ENCODE results near the gene CXCL17.

CXCL17 gene

GRCh38 chr19:42397263-42398166 lies 45.2 kb downstream of the CXCL17 start:
- H3K4me3 ChIP-seq (replicated peaks; ENCODE audit: low read depth, low read length), result peak overlapping the region; percentile 77
- TF ChIP-seq, protein P1, sequence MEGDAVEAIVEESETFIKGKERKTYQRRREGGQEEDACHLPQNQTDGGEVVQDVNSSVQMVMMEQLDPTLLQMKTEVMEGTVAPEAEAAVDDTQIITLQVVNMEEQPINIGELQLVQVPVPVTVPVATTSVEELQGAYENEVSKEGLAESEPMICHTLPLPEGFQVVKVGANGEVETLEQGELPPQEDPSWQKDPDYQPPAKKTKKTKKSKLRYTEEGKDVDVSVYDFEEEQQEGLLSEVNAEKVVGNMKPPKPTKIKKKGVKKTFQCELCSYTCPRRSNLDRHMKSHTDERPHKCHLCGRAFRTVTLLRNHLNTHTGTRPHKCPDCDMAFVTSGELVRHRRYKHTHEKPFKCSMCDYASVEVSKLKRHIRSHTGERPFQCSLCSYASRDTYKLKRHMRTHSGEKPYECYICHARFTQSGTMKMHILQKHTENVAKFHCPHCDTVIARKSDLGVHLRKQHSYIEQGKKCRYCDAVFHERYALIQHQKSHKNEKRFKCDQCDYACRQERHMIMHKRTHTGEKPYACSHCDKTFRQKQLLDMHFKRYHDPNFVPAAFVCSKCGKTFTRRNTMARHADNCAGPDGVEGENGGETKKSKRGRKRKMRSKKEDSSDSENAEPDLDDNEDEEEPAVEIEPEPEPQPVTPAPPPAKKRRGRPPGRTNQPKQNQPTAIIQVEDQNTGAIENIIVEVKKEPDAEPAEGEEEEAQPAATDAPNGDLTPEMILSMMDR (IDR thresholded peaks at IDR 0.05; ENCODE audit: low read length, missing control alignments), result no peak
- no peak for DNase-seq (ENCODE audit: low read depth)

DNA sequence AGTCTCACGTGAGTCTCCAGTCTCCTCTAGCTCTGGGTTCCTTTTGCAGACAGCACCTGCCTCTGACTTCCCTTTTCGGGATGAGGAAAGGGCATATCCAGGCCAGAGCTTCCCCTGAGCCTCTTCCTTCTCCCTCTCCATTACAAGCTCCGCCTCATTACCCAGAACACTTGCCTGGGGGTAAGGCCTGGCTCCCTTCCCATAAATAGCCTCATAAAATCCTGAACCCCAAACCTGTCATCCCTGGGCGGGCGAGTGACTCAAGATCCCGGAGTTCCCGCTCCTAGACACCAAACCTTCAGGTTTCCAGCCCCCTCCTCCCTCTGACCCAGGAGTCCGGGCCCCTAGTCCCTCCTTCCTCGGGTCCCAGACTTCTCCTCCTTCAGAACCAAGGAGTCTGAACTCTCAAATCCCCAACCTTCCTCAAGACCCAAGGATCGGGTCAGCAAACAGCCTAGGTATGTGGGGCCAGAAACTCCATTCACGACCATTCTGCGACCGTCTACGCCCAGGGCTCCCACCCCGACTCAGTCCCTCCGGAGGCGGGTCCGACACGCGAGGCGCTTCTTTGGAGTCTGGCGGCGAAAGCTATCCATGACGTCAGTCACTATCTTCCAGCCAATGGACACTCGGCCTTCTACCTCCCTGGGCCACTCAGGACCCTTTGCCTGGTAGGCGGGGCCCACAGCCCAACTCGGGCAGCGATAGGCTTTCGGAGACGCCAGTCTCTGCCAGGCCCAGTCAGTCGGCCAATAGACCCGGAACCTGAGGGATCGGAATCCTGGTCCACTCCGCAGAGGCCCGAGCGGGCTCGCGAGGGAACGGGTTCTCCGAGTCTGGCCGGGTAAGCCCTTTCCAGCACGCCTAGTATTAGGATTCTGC lies 46.1 kb downstream of the CXCL17 start:
- TF ChIP-seq, protein P1 (IDR thresholded peaks at IDR 0.05; ENCODE audit: low read length, missing control alignments), result no peak
- peak overlapping the region; percentile 77 for H3K4me3 ChIP-seq (replicated peaks; ENCODE audit: low read depth, low read length)
- DNase-seq (ENCODE audit: low read depth), result peak; percentile 99

GRCh38 chr19:42394751-42395150 lies 48.0 kb downstream of the CXCL17 start:
- no peak overlapping the region for H3K4me3 ChIP-seq (replicated peaks; ENCODE audit: low read depth, low read length)
- no peak for DNase-seq (ENCODE audit: low read depth)
- TF ChIP-seq, protein P1 (IDR thresholded peaks at IDR 0.05; ENCODE audit: low read length, missing control alignments), result no peak

DNA sequence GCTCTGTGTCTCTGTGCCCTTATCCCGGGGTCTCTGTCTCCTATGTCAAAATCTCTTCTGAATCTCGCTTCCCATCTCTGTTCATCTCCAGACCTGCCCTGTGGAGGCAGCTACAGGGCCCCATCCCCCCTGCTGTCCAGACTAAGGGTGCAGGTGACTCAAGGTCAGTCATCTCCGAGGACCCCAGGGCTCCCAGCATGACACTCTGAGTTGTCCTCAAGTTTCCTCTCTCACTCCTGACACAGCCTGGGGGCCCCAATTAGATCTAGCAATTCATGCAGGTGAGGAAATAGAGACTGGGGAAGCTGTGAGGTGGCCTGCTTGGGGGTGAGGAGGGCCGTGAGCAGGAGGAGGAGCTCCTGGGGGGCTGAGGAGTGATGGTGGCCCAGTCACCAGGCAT lies 50.6 kb downstream of the CXCL17 start:
- TF ChIP-seq, protein P1 (IDR thresholded peaks at IDR 0.05; ENCODE audit: low read length, missing control alignments), result no peak
- DNase-seq (ENCODE audit: low read depth), result no peak
- H3K4me3 ChIP-seq (replicated peaks; ENCODE audit: low read depth, low read length), result no peak overlapping the region

DNA sequence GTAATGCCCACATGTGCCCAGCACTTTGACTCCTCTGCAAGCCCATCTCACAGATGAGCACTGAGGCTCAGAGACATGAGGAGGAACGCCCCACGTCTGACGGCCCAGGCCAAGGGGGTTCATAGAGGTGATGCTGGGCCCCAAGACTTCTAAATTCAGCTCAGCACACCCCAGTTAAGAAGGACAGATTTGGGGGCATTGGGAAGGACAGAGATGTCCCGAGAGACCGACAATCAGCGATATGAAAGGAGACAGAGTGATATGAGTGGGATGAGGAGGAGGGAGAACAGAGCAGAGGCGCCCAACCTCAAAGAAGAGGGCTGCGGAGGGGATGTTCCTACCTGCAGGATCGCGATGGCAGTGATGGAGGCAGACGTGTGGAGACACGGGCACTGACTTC lies 52.8 kb downstream of the CXCL17 start, which contains the start of gene CNFN:
TSS of gene CNFN (minus strand) at position 399 of the 400 bp plus-strand sequence. CDS start 1,260 bp downstream, outside the sequence.
- TF ChIP-seq, protein P1 (IDR thresholded peaks at IDR 0.05; ENCODE audit: low read length, missing control alignments), result no peak
- no peak for DNase-seq (ENCODE audit: low read depth)
- no peak within 1 kb of the TSS for H3K4me3 ChIP-seq (replicated peaks; ENCODE audit: low read depth, low read length)

DNA sequence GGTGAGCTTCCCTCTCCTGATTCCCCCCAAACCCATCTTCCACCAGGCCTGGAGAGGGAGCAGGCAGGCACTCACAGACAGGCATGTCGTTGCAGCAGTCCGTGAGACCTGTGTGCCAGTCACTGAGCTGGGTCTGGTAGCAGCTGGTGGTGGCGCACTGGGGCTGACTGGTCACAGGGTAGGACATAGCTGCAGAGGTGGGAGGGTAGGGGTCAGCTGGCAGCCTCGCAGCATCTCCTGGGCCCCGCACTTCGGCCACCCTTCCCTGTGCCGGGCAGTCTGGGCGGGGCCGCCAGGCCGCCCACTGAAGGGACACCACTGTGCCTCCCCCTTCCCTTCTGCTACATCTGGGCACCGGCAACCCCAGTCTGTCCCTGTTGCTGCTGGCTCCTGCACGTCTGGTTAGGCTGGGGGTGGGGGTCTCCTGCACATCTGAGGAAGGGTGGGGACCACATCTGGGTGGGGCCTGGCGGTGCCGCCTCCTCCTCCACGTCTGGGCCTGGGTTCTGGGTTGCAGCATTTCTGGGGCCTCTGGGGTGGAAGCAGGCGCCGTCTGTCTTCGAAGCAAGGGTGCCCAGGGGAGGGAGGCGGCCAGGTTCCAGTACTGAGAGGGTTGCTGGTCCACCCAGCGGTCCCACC lies 53.8 kb downstream of the CXCL17 start:
- TF ChIP-seq, protein P1 (IDR thresholded peaks at IDR 0.05; ENCODE audit: low read length, missing control alignments), result no peak
- no peak overlapping the region for H3K4me3 ChIP-seq (replicated peaks; ENCODE audit: low read depth, low read length)
- no peak for DNase-seq (ENCODE audit: low read depth)
